ENCODE measurements around the gene ENOX1.

DNA sequence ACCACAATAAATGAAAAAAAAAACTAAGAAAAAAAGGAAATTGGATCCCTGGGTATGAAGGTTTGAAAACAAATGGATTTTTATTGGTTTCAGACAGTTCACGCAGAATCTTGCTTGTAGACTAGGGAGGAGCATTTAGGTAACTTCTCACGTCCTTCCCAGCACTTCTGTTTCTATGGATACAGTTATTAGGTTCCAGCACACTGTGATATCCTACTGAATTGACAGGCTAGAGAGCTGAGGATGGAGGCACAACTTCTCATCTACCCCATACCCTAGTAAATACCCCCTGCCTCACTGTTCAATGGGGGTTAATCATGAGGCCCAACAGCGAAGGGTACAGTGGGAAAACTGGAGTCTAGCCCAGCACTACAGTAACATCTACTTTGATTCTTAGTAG is 304.1 kb downstream of the ENOX1 start:
- TF ChIP-seq, protein P1, sequence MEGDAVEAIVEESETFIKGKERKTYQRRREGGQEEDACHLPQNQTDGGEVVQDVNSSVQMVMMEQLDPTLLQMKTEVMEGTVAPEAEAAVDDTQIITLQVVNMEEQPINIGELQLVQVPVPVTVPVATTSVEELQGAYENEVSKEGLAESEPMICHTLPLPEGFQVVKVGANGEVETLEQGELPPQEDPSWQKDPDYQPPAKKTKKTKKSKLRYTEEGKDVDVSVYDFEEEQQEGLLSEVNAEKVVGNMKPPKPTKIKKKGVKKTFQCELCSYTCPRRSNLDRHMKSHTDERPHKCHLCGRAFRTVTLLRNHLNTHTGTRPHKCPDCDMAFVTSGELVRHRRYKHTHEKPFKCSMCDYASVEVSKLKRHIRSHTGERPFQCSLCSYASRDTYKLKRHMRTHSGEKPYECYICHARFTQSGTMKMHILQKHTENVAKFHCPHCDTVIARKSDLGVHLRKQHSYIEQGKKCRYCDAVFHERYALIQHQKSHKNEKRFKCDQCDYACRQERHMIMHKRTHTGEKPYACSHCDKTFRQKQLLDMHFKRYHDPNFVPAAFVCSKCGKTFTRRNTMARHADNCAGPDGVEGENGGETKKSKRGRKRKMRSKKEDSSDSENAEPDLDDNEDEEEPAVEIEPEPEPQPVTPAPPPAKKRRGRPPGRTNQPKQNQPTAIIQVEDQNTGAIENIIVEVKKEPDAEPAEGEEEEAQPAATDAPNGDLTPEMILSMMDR (optimal IDR thresholded peaks at IDR 0.05 in 1 of 3, IDR thresholded peaks at IDR 0.05 in 1 of 3, conservative IDR thresholded peaks at IDR 0.05 in 1 of 3; ENCODE audit: extremely low read depth in 1 of 3, insufficient read depth in 2 of 3, low read length in 3 of 3): no peak
- no peak for TF ChIP-seq EZH2 (IDR thresholded peaks at IDR 0.05; ENCODE audit: low read length)

Data from keratinocyte (primary cell).